Measurements from ENCODE around the gene CIBAR2. TPM values are rescaled to one million over a fixed set of nuclear protein-coding genes. Genes with fewer than 3 reads are reported as not detected.

CIBAR2 gene
- total and polyA plus RNA-seq, 2 experiments from 2014 or later, result not detected

- peak; percentile 28 for ATAC-seq
- H3K4me2 ChIP-seq, result no peak overlapping the region
These were observed 11.8 kb upstream of the CIBAR2 start for GRCh38 chr16:85123891-85124635.

More at GRCh38 chr16:85123891-85124635, 11.8 kb upstream of the CIBAR2 start:
- Histone ChIP-seq H3K27me3 (ENCODE audit: insufficient read depth) (no peaks in the 10 kb centered on the region), H2AFZ (peak overlapping the region; percentile 59; the same call in 1 of the 2 replicates), H4K20me1 (replicated peaks; ENCODE audit: insufficient read depth) (no peaks in the 10 kb centered on the region), H3K36me3 (ENCODE audit: insufficient read depth) (no peaks in the 10 kb centered on the region), H3K4me1 (ENCODE audit: insufficient read depth) (peaks cover 19% of the 10 kb centered on the region), H3F3A (replicated peaks; ENCODE audit: low read depth) (peaks cover 15% of the 10 kb centered on the region; the same call in 1 of the 2 replicates), H3K4me3 (no peak overlapping the region), H3K79me2 (replicated peaks; ENCODE audit: insufficient read depth) (no peaks in the 10 kb centered on the region), H3K27ac (ENCODE audit: low read depth) (peak overlapping the region; percentile 17; the same call in 1 of the 2 replicates), H3K9me2 (ENCODE audit: insufficient read depth) (no peaks in the 10 kb centered on the region)
- peaks cover 25% of the 10 kb centered on the region for H3K4me1 Mint-ChIP-seq
- TF ChIP-seq ZNF114 (CRISPR knock-in tag; IDR thresholded peaks at IDR 0.05) (no peak), NANOG (IDR thresholded peaks at IDR 0.05; ENCODE audit: borderline replicate concordance) (no peak), STAT1 (IDR thresholded peaks at IDR 0.05; ENCODE audit: unreplicated experiment) (no peak), ETS1 (IDR thresholded peaks at IDR 0.05) (no peak), EZH2 (IDR thresholded peaks at IDR 0.05; ENCODE audit: low read depth, unreplicated experiment) (no peak), REST (IDR thresholded peaks at IDR 0.05; ENCODE audit: unreplicated experiment) (no peak), ZNF331 (CRISPR knock-in tag; IDR thresholded peaks at IDR 0.05; ENCODE audit: low read depth) (no peak), CREB1 (CRISPR knock-in tag; IDR thresholded peaks at IDR 0.05; ENCODE audit: low read depth) (no peak), CTCF (conservative IDR thresholded peaks at IDR 0.05; ENCODE audit: low read depth in 2 of 2) (no peak), EZH2phosphoT487 (IDR thresholded peaks at IDR 0.05; ENCODE audit: unreplicated experiment) (no peak), ZNF462 (CRISPR knock-in tag; IDR thresholded peaks at IDR 0.05) (no peak), POLR2AphosphoS5 (IDR thresholded peaks at IDR 0.05; ENCODE audit: low read depth) (no peak), JUNB (IDR thresholded peaks at IDR 0.05; ENCODE audit: unreplicated experiment) (no peak)
- H3K9me3 Mint-ChIP-seq, result 0 out of 3 replicates have a peak, but pooled peaks cover 5% of the 10 kb centered on the region
- no peak overlapping the region for H3K4me3 Mint-ChIP-seq
- DNase-seq (ENCODE audit: low spot score), result peak; percentile 68
- H3K27me3 Mint-ChIP-seq (ENCODE audit: insufficient read depth, low read depth, poor library complexity), result peaks cover 13% of the 10 kb centered on the region
- H3K27ac Mint-ChIP-seq, result no peak overlapping the region
- H3K36me3 Mint-ChIP-seq (ENCODE audit: low read depth), result 0 out of 3 replicates have a peak, but pooled peaks cover 2% of the 10 kb centered on the region
